HG02623 (cell line): ENCODE measurements around the gene ST8SIA6.

Source experiments
- ATAC-seq: cut with Tn5 transposase; IDR thresholded peaks from one replicate; pipeline ENCODE4 v1.9.1; 2021; ENCODE audit warnings: moderate library complexity; ENCODE audit not compliant: unreplicated experiment

The ST8SIA6 gene

GRCh38 chr10:17387861-17388503, 66.4 kb downstream of the ST8SIA6 start:
- ATAC-seq: no peak

DNA sequence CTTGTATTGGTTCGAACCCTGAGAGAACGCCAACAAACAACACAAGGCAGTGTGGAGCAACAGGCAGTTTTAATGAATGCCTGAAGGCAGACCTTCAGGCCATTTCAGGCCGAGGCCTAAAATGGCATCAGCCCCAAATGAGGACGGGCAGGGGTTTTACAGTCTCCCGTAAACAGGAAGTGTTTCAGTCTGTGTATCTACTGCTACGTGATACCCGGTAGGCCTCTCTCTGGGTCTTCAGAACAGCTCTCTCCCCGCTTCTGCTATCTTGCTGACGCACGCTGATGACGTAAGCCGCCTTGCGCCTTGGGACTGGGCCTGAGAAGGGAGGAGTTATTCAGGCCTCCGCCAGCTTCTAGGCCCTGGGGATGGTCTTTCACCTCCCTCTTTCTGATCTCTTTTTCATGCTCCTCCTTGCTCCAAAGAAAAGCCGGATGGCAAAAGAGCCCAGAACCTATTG, 67.7 kb downstream of the ST8SIA6 start:
- ATAC-seq: no peak

DNA sequence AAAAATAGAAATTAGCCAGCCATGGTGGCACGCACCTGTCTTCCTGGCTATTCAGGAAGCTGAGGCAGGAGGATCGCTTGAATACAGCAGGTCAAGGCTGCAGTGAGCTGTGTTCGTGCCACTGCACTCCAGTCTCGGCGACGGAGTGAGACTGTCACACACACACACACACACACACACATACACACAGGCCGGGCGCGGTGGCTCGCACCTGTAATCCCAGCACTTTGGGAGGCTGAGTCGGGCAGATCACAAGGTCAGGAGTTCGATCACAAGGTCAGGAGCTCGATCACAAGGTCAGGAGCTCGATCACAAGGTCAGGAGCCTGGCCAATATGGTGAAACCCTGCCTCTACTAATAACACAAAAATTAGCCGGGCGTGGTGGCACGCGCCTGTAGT, 68.4 kb downstream of the ST8SIA6 start:
- ATAC-seq: no peak

GRCh38 chr10:17385066-17385465, 69.3 kb downstream of the ST8SIA6 start:
- no peak for ATAC-seq

DNA sequence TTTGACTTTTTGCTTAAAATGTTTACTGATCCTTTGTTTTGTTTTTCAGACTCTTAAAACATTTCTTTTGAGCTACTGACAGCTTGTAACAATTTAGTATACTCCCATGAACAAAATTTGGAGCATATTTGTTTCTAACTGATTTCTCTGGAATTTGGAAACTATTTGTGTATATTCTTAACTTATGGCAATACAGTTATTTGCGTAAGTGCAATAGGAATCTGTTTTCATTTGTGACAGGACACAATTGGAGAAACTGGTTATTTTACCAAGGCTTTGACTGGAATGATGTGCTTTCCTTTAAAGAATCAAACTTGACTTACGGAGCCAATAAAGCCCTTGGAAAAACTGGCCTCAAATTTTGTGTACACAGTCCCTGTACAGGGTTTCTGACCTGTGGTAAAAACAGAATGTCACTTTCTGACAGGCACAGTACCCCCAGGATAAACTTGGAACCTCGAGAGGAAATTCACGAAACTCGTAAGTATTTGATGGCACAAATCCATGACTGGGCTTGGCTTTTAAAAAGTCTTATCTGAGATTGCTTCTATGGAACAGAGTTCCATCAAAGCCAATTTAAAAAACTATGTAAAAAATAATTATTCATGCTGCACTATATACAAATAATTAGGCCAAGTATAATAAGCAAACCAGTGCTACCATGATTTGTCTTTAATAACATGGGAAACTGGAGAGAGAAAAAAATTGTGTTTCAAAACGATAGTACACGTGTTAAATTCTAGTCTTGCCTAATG, 70.4 kb downstream of the ST8SIA6 start:
- no peak for ATAC-seq

- no peak for ATAC-seq
These were observed 72.8 kb downstream of the ST8SIA6 start for GRCh38 chr10:17381502-17382142.

- no peak for ATAC-seq
These were observed 73.5 kb downstream of the ST8SIA6 start for GRCh38 chr10:17380888-17381287.

DNA sequence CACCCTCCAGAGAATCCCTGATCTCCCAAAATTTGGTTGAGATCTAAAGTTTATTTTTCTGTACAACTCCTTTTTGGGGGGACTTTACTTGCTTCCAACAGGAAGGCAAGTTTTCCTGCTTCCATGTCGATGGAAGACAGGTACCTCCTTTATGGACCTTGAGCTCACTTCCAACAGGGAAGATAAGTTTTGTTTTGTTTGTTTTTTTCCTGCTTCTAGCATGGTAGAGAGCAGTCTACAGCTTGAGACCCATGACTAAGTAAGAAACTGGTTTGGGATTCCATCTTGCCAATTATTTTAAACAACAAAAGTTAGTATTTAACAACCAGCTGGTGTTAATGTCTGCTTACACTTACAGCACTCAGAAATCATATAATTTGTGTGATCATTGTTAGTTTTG, 74.4 kb downstream of the ST8SIA6 start:
- ATAC-seq: no peak

DNA sequence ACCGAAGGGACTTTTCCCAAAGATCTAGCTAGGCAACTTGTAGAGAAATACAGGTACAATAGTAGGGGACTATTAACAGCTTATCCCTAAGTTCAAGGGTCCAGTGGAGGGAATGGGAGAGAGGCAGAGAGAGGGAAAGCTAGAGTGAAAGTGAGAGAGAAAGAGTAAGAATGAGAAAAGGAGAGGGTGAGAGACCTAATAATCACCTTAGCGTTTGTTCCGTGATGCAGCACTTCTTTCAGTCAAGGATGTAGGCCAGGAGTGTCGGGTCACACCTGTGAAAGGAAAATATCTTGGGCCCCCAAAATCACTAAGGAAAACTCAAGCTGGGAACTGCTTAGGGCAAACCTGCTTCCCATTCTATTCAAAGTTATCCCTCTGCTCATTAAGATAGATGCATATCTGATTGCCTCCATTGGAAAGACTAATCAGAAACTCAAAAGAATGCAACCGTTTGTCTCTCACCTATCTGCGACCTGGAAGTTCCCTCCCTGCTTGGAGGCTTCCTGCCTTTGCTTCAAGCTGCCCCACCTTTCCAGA, 75.2 kb downstream of the ST8SIA6 start:
- ATAC-seq: no peak

DNA sequence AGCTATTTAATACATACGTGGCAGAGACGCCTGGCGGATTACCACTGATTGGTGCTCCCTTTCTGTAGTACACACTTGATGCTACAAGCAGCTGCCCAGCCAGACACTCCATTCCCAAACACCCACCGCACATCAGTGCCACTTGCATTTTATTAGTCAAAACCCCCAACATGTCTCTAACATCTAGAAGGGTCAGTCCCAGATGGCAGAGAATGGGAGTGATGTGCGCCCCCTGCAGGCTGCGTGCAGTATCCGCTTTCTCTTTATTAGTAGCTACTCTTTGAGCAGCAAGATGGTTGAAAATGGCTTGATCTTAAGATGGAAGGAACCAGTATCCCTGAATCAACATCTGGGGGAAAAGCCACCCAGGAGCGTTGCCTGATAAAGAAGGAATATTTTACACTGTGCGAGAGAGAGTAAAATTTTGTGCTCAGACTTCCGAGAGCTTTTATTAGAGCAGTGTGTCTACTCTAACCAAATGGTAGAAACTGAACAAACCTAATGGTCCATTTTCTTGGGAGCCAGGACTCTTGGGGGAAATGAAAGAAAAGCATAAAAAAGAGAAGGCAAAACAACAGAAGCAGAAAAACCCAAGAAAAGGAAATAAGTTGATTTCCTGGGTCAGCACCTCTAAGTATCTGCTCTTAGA, 78.3 kb downstream of the ST8SIA6 start:
- no peak for ATAC-seq

GRCh38 chr10:17368708-17369272, 85.6 kb downstream of the ST8SIA6 start:
- no peak for ATAC-seq

DNA sequence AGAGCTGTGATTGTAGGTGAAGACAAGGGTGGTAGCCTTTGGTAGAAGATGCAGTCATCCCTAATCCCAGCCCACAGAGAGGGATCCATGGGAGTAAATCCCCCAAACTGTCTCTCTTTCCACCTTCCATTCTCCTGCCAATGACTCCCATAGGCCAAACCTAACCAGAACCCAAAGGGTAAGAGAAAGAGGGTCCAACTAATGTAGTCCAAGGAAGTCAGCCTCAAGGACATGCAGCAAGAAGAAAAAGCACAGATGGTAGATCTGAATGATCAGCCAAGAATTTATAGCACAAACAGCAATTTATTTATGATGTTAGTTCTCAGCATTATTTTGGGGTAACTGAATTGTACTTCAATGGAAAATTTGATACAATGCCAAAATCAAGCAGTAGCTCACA, 87.7 kb downstream of the ST8SIA6 start:
- no peak for ATAC-seq

- no peak for ATAC-seq
These were observed 89.0 kb downstream of the ST8SIA6 start for GRCh38 chr10:17365402-17365801.

GRCh38 chr10:17358461-17358860, 95.9 kb downstream of the ST8SIA6 start:
- no peak for ATAC-seq

DNA sequence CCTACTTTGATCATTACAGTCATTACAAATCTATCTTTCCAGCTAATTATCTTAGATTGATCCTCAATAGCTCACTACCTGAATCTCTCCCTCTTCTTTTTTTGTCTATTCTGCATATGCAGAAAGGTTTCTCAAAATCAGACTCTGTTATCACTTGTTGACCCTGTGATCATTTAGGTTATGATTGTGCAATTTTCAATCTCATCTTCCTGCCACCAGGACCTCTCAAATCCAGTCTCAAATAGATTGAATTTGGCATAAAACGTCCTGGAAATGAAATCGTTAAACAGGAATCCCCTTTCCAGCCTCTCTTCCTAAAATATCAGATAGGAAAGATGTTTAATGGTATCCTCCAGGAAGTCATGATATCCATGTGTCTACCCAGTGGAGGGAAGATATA, 96.6 kb downstream of the ST8SIA6 start:
- ATAC-seq: no peak

DNA sequence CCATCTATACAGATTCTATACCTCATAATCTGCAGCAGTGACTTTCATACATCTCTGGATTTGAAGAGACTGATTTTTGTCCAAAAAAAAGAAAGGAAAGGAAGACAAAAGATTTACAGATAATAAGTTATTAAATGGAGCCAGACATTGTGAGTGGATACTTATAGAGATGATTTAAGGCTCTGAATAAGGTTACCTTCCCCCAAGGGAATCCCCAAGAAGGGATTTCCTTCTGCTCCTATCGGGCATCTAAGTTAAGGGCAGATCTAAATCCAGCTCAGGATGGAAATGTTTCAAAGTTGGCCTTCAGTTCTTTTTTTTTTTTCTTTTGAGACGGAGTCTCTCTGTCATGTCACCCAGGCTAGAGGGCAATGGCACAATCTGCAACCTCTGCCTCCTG, 97.6 kb downstream of the ST8SIA6 start:
- no peak for ATAC-seq

- ATAC-seq: no peak
These were observed 99.6 kb downstream of the ST8SIA6 start for GRCh38 chr10:17354781-17355180.

GRCh38 chr10:17353568-17354300, 100.7 kb downstream of the ST8SIA6 start:
- no peak for ATAC-seq

DNA sequence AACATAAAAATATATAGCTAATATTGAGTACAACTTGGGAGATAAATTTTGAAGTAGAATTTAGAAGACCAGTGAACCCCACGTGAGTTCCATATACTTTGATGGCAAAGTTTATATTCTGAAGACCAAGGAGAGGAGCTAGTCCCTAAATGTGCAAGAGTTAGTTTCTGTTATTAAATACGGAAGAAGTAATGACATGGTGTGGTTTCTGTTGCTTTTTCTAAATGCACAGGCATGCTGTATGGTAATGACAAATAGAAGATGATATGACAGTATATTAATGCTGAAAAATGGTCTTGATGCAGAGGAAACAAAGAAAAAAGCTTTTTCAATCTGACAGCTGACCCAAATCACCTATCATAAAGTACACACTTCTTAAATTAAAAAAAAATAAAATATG, 101.8 kb downstream of the ST8SIA6 start:
- no peak for ATAC-seq

DNA sequence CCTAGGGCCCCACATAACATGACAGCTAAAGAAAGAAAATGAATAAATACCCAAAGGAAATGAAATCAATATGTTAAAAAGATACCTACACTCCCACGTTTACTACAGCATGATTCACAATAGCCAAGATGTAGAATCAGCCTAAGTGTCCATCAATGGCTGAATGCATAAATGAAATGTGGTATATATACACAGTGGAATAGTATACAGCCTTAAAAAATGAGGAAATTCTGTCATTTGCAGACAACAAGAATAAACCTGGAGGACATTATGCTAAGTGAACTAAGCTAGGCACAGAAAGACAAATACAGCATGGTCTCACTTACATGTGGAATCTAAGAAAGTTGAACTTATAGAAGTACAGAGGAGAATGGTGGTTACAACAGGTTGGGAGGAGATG, 102.9 kb downstream of the ST8SIA6 start:
- no peak for ATAC-seq
